Ovary (tissue), 3 donors: ENCODE measurements around the gene TPM1.

Experiments used
- CTCF ChIP-seq, 3 donors: fragments of 450-650 bp in 2 of 3; fragments of 200-600 bp in 1 of 3; IDR thresholded peaks; one replicate each; pipeline versions ENCODE4 v1.5.1 to v1.8.0; 2016 to 2022; ENCODE audit warnings: antibody characterized with exemption in 3 of 3, mild to moderate bottlenecking in 1 of 3
- EP300 ChIP-seq: sonication (generic); formaldehyde crosslinking; IDR thresholded peaks from one replicate; pipeline ENCODE4 v1.6.1; 2017; ENCODE audit warnings: antibody characterized with exemption
- POLR2A ChIP-seq: fragments of 450-650 bp; IDR thresholded peaks from one replicate; pipeline ENCODE4 v1.6.1; 2017; ENCODE audit warnings: antibody characterized with exemption, mild to moderate bottlenecking, moderate library complexity
- donor health status: DM: no; HTN: no; CAD: no.

- no peak for TF ChIP-seq CTCF (IDR thresholded peaks at IDR 0.05)
- no peak for TF ChIP-seq POLR2A
- TF ChIP-seq EP300 = no peak
These were observed 34.1 kb upstream of the TPM1 start for GRCh38 chr15:63008333-63009049.
